Endodermal cell (in vitro differentiated cells): ENCODE results near the gene ANKRD37. TPM values are rescaled to one million over a fixed set of nuclear protein-coding genes. Genes with fewer than 3 reads are reported as not detected.

ENCODE experiments used
- DNase-seq: peaks from one replicate; pipeline ENCODE4 v3.0.0-alpha.2; 2017
- H3K27ac ChIP-seq: 2 replicates; pipeline ENCODE4 v1.5.1; 2013; ENCODE audit warnings: mild to moderate bottlenecking, low read depth, low read length, moderate library complexity
- H3K27me3 ChIP-seq: 2 replicates; pipeline ENCODE4 v1.6.1; 2013; ENCODE audit warnings: mild to moderate bottlenecking, low read length, moderate library complexity; ENCODE audit not compliant: insufficient read depth, control insufficient read depth, poor library complexity, severe bottlenecking
- H3K36me3 ChIP-seq: 2 replicates; pipeline ENCODE4 v1.7.0; 2013; ENCODE audit warnings: mild to moderate bottlenecking, low read length, moderate library complexity; ENCODE audit not compliant: control insufficient read depth, insufficient read depth
- H3K4me1 ChIP-seq: one replicate; pipeline ENCODE4 v1.7.0; 2013; ENCODE audit warnings: low read length; ENCODE audit not compliant: control insufficient read depth, insufficient read depth
- H3K4me3 ChIP-seq: 2 replicates; pipeline ENCODE4 v1.5.1; 2013; ENCODE audit warnings: mild to moderate bottlenecking, low read length, moderate library complexity
- H3K9ac ChIP-seq: 2 replicates; pipeline ENCODE4 v1.6.1; 2013; ENCODE audit warnings: mild to moderate bottlenecking, low read length, moderate library complexity; ENCODE audit not compliant: poor library complexity, severe bottlenecking; ENCODE audit errors: extremely low read depth
- H3K9me3 ChIP-seq: 2 replicates; pipeline ENCODE4 v1.6.1; 2013; ENCODE audit warnings: mild to moderate bottlenecking, low read length, moderate library complexity; ENCODE audit not compliant: control insufficient read depth
- H3K27ac Mint-ChIP-seq: 2 replicates; pipeline ENCODE4 v1.8.0; 2020; ENCODE audit warnings: mixed read lengths
- H3K27me3 Mint-ChIP-seq: 2 replicates; pipeline ENCODE4 v1.8.0; 2021; ENCODE audit warnings: mild to moderate bottlenecking, mixed read lengths; ENCODE audit not compliant: insufficient read depth
- H3K36me3 Mint-ChIP-seq: 2 replicates; pipeline ENCODE4 v1.8.0; 2020; ENCODE audit warnings: low read depth, mixed read lengths
- H3K4me1 Mint-ChIP-seq: 2 replicates; pipeline ENCODE4 v1.8.0; 2020; ENCODE audit warnings: mixed read lengths
- H3K4me3 Mint-ChIP-seq: 2 replicates; pipeline ENCODE4 v1.8.0; 2020; ENCODE audit warnings: mild to moderate bottlenecking, moderate library complexity, mixed read lengths
- H3K9me3 Mint-ChIP-seq: 2 replicates; pipeline ENCODE4 v1.8.0; 2020; ENCODE audit warnings: mild to moderate bottlenecking, mixed read lengths
- CTCF ChIP-seq: fragments of 200-600 bp; sonication (generic); conservative IDR thresholded peaks from 2 replicates; pipeline ENCODE4 v1.5.0; 2021; ENCODE audit warnings: antibody characterized with exemption, mild to moderate bottlenecking
- WGBS, 2 experiments: methylation state at CpG; one replicate each; pipeline versions ENCODE4 v1.1.5 to v1.1.7; 2013; ENCODE audit warnings: missing lambda C conversion rate in 2 of 2, mixed read lengths in 1 of 2; ENCODE audit not compliant: insufficient coverage in 1 of 2, insufficient read length in 1 of 2; 5-methylcytosine and 5-hydroxymethylcytosine counted together
- total RNA-seq, 2 donors: library from RNA; stranded (reverse); fragmentation: NEBNext Ultra II Directional in 1 of 2; extraction: Animal tissue kit (Norgen Biotek cat#: 25700) in 1 of 2; gene quantifications; 2 replicates in 1 of 2; 3 replicates in 1 of 2; pipeline ENCODE4 v1.2.1, GENCODE V29; 2021

The ANKRD37 gene
- total RNA-seq, 2 donors from 2014 or later, result 0.95 to 1.3 TPM

GRCh38 chr4:185416955-185417354 lies 20.3 kb downstream of the ANKRD37 start:
- Histone ChIP-seq H3K36me3 (peaks cover 59% of the 10 kb centered on the region), H3K27ac (no peak overlapping the region), H3K4me1 (peaks cover 12% of the 10 kb centered on the region), H3K9ac (no peak overlapping the region), H3K9me3 (no peaks in the 10 kb centered on the region), H3K27me3 (no peaks in the 10 kb centered on the region), H3K4me3 (no peak overlapping the region)
- Mint-ChIP-seq H3K36me3 (peaks cover 35% of the 10 kb centered on the region), H3K9me3 (no peaks in the 10 kb centered on the region), H3K27me3 (no peaks in the 10 kb centered on the region), H3K4me3 (no peak overlapping the region), H3K4me1 (peaks cover 14% of the 10 kb centered on the region), H3K27ac (no peak overlapping the region)
- TF ChIP-seq CTCF, result no peak
- no peak for DNase-seq

- Histone ChIP-seq H3K4me3 (no peak overlapping the region), H3K9ac (no peak overlapping the region), H3K36me3 (peaks cover 26% of the 10 kb centered on the region), H3K9me3 (no peaks in the 10 kb centered on the region), H3K27me3 (no peaks in the 10 kb centered on the region), H3K27ac (no peak overlapping the region), H3K4me1 (peaks cover 12% of the 10 kb centered on the region)
- no peaks in the 10 kb centered on the region for H3K9me3 Mint-ChIP-seq
- peaks cover 22% of the 10 kb centered on the region for H3K4me1 Mint-ChIP-seq
- peaks cover 24% of the 10 kb centered on the region for H3K36me3 Mint-ChIP-seq
- 67 to 85% methylated on average over 1 to 2 of the region's 2 CpGs for WGBS, 2 experiments
- no peak overlapping the region for H3K4me3 Mint-ChIP-seq
- TF ChIP-seq CTCF, result no peak
- DNase-seq, result no peak
- H3K27ac Mint-ChIP-seq, result no peak overlapping the region
- peaks cover 4% of the 10 kb centered on the region for H3K27me3 Mint-ChIP-seq
These were observed 24.9 kb downstream of the ANKRD37 start for GRCh38 chr4:185421366-185422124.

- Mint-ChIP-seq H3K4me3 (peak overlapping the region; percentile 88), H3K36me3 (no peaks in the 10 kb centered on the region), H3K9me3 (no peaks in the 10 kb centered on the region), H3K4me1 (peaks cover 22% of the 10 kb centered on the region), H3K27me3 (peaks cover 8% of the 10 kb centered on the region), H3K27ac (peak overlapping the region; percentile 100)
- peak overlapping the region; percentile 98 for H3K4me3 ChIP-seq
- peak; percentile 48 for DNase-seq
- peak overlapping the region; percentile 100 for H3K27ac ChIP-seq
- H3K4me1 ChIP-seq, result peaks cover 12% of the 10 kb centered on the region
- peak overlapping the region; percentile 100 for H3K9ac ChIP-seq
- WGBS, 2 experiments, result 25 to 29% methylated on average over 9 to 13 of the region's 13 CpGs
- no peaks in the 10 kb centered on the region for H3K9me3 ChIP-seq
- H3K36me3 ChIP-seq, result no peaks in the 10 kb centered on the region
- TF ChIP-seq CTCF, result no peak
- H3K27me3 ChIP-seq, result no peaks in the 10 kb centered on the region
These were observed 28.4 kb downstream of the ANKRD37 start for GRCh38 chr4:185424905-185425646.
